ENCODE data around the gene PAK5. TPM values are rescaled to one million over a fixed set of nuclear protein-coding genes. Genes with fewer than 3 reads are reported as not detected.

The PAK5 gene
- total RNA-seq: not detected
- long read RNA-seq: 0 reads

- intact Hi-C loops (cut with DNase I): no loop called here
- DNase-seq (no peak), ATAC-seq (ENCODE audit: poor library complexity) (no peak)
Observed at GRCh38 chr20:9838378-9839295, at the start of gene PAK5. TSS of gene PAK5 (minus strand) at chr20:9839076. CDS start at chr20:9644328, 194,748 bp downstream.

- no peak for DNase-seq
- intact Hi-C loops (cut with DNase I): no loop called here
- no peak for ATAC-seq (ENCODE audit: poor library complexity)
Observed at GRCh38 chr20:9887706-9888105, 48.8 kb upstream of the PAK5 start.

- no peak for ATAC-seq (ENCODE audit: poor library complexity)
- DNase-seq: no peak
- intact Hi-C loops (cut with DNase I): no loop called here
Observed at GRCh38 chr20:9886227-9886626, 47.4 kb upstream of the PAK5 start.

- ATAC-seq (ENCODE audit: poor library complexity) (no peak), DNase-seq (no peak)
- intact Hi-C loops (cut with DNase I): no loop called here
Observed at GRCh38 chr20:9884666-9885065, 45.8 kb upstream of the PAK5 start.

GRCh38 chr20:9884061-9884460, 45.2 kb upstream of the PAK5 start:
- intact Hi-C loops (cut with DNase I): no loop called here
- DNase-seq (no peak), ATAC-seq (ENCODE audit: poor library complexity) (no peak)

GRCh38 chr20:9877932-9878495, 39.1 kb upstream of the PAK5 start:
- ATAC-seq (ENCODE audit: poor library complexity) (no peak), DNase-seq (no peak)
- intact Hi-C loops (cut with DNase I): no loop called here

GRCh38 chr20:9867196-9867980, 28.5 kb upstream of the PAK5 start:
- intact Hi-C loops (cut with DNase I): no loop called here
- ATAC-seq (ENCODE audit: poor library complexity): no peak
- DNase-seq: no peak

- intact Hi-C loops (cut with DNase I): no loop called here
- no peak for DNase-seq
- no peak for ATAC-seq (ENCODE audit: poor library complexity)
Observed at GRCh38 chr20:9852566-9852965, 13.7 kb upstream of the PAK5 start.

GRCh38 chr20:9839626-9840025, 750 bp upstream of the PAK5 start:
- intact Hi-C loops (cut with DNase I): no loop called here
- DNase-seq: no peak
- no peak for ATAC-seq (ENCODE audit: poor library complexity)

- intact Hi-C loops (cut with DNase I): no loop called here
- no peak for DNase-seq
- ATAC-seq (ENCODE audit: poor library complexity): no peak
Observed at GRCh38 chr20:9838035-9838377, 870 bp downstream of the PAK5 start.

GRCh38 chr20:9837634-9838033, 1.2 kb downstream of the PAK5 start:
- no peak for DNase-seq
- ATAC-seq (ENCODE audit: poor library complexity): no peak
- intact Hi-C loops (cut with DNase I): no loop called here

GRCh38 chr20:9835302-9835701, 3.6 kb downstream of the PAK5 start:
- intact Hi-C loops (cut with DNase I): no loop called here
- no peak for DNase-seq
- no peak for ATAC-seq (ENCODE audit: poor library complexity)

GRCh38 chr20:9831032-9831431, 7.8 kb downstream of the PAK5 start:
- no peak for DNase-seq
- intact Hi-C loops (cut with DNase I): no loop called here
- no peak for ATAC-seq (ENCODE audit: poor library complexity)

GRCh38 chr20:9829835-9830234, 9.0 kb downstream of the PAK5 start:
- no peak for DNase-seq
- no peak for ATAC-seq (ENCODE audit: poor library complexity)
- intact Hi-C loops (cut with DNase I): no loop called here

- ATAC-seq (ENCODE audit: poor library complexity) (no peak), DNase-seq (no peak)
- intact Hi-C loops (cut with DNase I): no loop called here
Observed at GRCh38 chr20:9817654-9818053, 21.2 kb downstream of the PAK5 start.

- no peak for DNase-seq
- intact Hi-C loops (cut with DNase I): no loop called here
- ATAC-seq (ENCODE audit: poor library complexity): no peak
Observed at GRCh38 chr20:9815632-9816031, 23.2 kb downstream of the PAK5 start.

GRCh38 chr20:9810738-9811137, 28.1 kb downstream of the PAK5 start:
- ATAC-seq (ENCODE audit: poor library complexity): no peak
- intact Hi-C loops (cut with DNase I): no loop called here

GRCh38 chr20:9809271-9809670, 29.6 kb downstream of the PAK5 start:
- no peak for DNase-seq
- intact Hi-C loops (cut with DNase I): no loop called here
- ATAC-seq (ENCODE audit: poor library complexity): no peak

More at GRCh38 chr20:9810738-9811137, 28.1 kb downstream of the PAK5 start:
- DNase-seq: no peak

- ATAC-seq (ENCODE audit: poor library complexity) (no peak), DNase-seq (no peak)
- intact Hi-C loops (cut with DNase I): no loop called here
Observed at GRCh38 chr20:9808166-9808565, 30.7 kb downstream of the PAK5 start.

GRCh38 chr20:9807136-9807535, 31.7 kb downstream of the PAK5 start:
- DNase-seq: no peak
- ATAC-seq (ENCODE audit: poor library complexity): no peak
- intact Hi-C loops (cut with DNase I): no loop called here

All from Right ventricle myocardium superior (tissue), 1 donor.